GM21515 (cell line): ENCODE measurements around the gene TWIST1.

Source experiments
- ATAC-seq: cut with Tn5 transposase; IDR thresholded peaks from one replicate; pipeline ENCODE4 v1.9.1; 2021; ENCODE audit not compliant: unreplicated experiment

The TWIST1 gene

DNA sequence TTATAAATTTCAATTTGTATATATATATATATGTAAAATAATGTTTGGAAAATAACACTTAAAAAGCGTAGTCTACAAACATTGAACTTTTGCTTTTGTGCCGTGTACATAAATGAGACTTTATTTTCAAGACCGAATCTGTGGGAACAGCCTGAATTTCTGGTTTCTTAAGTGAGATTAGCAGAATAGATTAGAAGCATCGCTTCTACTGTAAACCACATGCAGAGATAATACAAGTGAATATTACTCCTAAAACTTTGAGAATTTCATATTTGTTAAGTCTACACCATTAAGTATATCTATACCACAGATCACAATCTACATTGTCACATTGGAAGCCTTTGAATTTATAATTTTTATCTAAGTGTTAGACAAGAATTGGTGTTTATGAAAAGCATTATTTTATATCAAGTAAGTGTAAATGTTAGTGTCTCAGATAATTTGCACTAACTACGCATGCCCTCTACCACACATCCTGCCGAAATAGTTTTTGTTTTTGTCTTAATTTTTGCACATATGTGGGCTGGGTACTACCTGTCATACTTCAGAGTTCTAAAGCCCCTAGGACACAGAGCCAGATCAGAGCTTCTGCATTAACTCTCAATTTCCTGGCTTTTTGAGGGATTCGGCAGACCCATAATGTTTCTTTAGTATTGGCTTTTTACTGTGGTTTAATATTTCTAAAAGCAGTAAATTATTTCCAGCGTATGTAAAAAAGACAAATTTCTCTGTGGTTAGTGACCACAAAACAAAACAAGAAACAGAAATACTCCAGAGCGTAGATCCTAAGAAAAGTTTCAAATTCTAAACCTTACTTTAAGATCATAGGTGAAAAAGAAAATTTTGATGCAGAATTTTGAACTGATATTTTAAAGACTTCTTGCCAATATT, 20.0 kb downstream of the TWIST1 start:
- no peak for ATAC-seq

- ATAC-seq = no peak
Observed at GRCh38 chr7:19095353-19095860, 22.0 kb downstream of the TWIST1 start.

DNA sequence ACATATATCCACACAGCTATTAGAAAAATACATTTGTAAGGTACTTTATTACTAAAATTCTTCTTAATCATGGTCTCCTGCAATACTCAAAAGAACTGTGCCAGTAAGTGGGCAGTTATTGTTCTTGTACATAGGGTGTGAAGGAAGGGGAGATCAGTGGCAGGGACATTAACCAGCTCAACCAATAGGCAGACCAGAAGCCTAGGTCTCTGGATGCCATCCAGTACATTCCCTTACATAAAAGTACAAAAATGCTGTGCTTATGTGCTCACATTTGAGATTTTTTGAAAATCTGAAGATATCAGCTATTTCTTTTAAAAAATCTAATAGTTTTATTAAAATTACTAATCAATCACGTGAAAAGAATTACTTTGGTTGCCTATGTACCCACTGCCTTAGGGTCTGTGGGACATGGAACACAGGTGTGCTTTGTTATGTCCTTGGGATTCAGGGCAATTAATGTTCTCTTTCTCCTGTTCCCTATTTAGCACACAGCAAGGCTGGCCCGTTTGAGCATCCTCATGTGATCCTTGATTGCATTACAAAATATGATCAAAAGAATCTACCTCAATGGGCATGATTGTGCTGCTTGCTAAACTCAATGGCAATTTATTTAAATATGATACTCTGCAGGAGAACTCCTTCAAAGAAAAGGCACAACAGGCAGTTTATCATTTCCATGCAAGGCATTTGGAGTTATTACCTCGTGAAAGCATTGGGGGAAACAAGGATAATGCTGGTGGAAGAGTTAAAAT, 22.7 kb downstream of the TWIST1 start:
- no peak for ATAC-seq

- ATAC-seq = no peak
Observed at GRCh38 chr7:19094138-19094537, 23.3 kb downstream of the TWIST1 start.

DNA sequence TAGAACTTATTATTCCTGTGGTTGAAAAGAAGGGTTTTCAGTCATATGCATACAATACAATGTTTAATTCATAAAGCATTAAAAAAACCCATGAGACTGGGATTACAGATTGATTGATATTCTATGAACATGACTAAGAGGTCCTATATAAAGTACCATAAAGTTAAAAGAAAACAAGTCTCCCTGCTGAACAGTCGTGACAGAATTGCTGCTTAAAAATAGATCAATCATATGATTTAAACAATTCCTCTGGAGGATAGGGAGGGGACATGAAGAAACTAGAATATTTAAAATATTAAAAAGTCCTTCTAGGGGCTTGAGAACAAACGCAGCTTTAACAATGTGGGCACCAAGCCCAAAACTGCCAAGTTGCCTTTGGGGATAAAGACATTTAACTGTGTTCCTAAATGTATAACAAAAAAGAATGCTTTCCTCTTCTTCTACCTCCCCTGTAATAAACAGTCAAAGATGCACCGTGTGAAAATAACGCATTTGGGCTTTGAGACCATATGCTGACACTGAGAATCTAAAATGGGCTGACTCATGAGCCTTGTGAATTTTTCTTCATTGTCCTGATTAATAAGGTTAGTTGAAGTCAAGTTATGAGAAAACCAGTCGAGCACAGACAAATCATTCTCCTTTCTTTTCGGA, 25.8 kb downstream of the TWIST1 start:
- ATAC-seq = no peak

GRCh38 chr7:19090526-19090925, 26.9 kb downstream of the TWIST1 start:
- ATAC-seq = no peak

- ATAC-seq = no peak
Observed at GRCh38 chr7:19089797-19090196, 27.6 kb downstream of the TWIST1 start.

DNA sequence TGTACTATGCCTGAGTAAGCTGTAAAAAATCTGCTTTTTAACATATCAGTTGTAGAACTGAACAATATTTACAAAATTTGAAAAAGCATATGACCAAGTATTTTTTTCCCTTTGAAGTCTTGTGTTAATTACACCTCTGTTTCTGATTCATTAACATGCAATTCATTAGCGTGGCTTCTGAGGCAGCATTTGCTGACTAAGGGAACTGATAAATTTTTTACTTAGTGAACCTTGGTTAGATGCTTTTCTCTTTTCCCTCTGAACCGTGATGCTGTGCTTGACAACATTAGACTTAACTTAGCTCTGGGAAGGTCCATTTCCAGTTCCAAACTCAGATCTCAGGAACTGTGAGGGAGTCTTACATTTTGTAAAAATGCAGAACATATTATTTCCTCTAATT, 28.1 kb downstream of the TWIST1 start:
- ATAC-seq = no peak

DNA sequence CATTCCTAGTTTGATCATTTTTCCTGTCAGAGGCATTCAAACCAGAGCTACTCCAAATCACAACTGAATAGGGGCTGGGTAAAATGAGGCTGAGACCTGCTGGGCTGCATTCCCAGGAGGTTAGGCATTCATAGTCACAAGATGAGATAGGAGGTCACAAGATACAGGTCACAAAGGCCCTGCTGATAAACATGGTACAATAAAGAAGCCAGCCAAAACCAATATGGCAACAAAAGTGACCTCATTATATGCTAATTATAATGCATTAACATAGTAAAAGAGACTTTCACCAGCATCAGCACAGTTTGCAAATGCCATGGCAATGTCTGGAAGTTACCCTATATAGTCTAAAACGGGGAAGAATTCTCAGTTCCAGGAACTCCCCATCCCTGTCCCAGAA, 37.3 kb downstream of the TWIST1 start:
- ATAC-seq = no peak

DNA sequence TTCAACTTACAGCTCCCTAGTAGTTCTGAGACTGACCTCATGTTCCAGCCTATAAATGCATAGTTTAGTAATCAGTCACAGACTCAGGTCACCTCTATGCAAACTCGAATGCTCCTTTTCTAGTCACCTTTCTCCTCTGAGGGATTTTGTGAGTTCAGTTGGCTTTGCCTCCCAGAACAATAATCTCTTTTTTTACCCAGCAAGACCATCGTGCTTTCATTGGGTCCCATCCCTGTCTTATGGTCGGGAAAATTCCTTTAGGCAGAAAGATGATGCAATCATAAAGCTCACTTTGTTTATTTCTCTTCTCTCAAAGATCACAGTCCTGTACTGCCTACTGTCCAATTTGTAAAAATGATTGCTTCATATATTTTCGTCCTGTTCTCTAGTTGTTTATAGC, 38.4 kb downstream of the TWIST1 start:
- no peak for ATAC-seq

- no peak for ATAC-seq
Observed at GRCh38 chr7:19069842-19070241, 47.6 kb downstream of the TWIST1 start.

DNA sequence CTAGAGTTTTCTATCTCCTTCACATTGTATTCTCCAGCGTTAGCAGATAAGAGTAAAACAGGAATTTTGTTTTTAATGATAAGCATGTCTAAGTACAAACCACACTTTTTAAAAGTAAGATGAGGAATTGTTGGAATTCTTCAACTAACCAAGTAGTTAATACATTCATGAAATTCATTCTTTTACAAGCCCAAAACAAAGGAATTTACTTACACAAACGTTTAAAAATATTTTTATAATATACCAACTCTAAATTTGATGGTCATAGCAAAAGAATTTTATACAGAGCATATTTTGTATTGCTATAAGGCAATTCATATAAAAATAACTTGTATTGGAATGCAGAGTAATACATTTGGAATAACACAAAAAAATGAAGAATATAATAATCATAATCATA, 51.3 kb downstream of the TWIST1 start:
- ATAC-seq = no peak
